ENCODE results near the gene KCNN1.
"Not testable (repeated sequence)": the region's sequence is repeated elsewhere in the genome, so short reads cannot be mapped to it uniquely, and the experiment has no call there.

KCNN1 gene
- 0.51 to 1.1 reads per million in 2 donors for total RNA-seq

DNA sequence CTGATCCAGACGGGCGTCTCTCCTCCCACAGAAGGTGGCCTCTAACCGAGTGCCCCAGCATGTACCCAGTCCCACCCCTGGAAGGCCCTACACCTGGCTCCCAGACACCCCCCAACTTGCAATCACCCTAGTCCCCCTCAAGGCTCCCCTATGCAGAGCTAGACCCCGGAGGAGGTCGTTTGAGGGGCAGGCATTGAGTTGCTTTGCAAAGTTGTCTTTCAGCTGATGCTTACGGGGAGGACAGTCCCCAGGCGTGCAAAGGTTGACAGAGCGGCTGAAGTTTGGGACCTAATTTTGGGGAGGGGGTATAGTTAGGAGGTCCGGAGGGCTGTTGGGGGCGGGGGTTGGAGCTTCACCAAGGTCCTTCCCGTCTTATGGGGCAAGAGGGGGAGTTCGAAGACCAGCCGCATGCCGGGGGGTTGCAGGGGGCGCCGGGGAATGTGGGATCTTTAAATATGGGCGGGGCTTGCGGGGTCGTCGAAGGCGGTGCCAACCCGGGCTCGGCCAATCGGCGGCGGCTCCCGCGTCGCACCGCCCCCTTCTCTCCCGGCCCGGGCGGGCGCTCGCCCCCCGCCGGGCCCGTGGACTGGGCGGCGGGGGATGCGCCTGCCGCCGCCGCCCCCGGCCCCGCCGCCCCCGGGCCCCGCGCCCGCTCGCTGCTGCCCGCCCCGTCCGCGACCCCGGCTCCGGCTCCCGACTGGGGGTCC lies at the start of gene KCNN1:
TSS of gene KCNN1 (plus strand) at position 558 of the 707 bp plus-strand sequence. CDS start 6,782 bp downstream, outside the sequence.
- DNase-seq, result no peak

DNA sequence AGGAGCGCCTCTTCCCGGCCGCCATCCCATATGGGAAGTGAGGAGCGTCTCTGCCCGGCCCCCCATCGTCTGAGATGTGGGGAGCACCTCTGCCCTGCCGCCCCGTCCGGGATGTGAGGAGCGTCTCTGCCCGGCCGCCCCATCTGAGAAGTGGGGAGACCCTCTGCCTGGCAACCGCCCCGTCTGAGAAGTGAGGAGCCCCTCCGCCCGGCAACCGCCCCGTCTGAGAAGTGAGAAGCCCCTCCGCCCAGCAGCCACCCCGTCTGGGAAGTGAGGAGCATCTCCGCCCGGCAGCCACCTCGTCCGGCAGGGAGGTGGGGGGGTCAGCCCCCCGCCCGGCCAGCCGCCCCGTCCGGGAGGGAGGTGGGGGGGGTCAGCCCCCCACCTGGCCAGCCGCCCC lies 48.8 kb upstream of the KCNN1 start:
- not testable (repeated sequence) for DNase-seq

DNA sequence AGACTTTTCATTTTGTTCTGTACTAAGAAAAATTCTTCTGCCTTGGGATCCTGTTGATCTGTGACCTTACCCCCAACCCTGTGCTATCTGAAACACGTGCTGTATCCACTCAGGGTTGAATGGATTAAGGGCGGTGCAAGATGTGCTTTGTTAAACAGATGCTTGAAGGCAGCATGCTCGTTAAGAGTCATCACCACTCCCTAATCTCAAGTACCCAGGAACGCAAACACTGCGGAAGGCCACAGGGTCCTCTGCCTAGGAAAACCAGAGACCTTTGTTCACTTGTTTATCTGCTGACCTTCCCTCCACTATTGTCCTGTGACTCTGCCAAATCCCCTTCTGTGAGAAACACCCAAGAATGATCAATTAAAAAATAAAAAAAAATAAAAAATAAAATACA lies 47.8 kb upstream of the KCNN1 start:
- DNase-seq, result not testable (repeated sequence)

DNA sequence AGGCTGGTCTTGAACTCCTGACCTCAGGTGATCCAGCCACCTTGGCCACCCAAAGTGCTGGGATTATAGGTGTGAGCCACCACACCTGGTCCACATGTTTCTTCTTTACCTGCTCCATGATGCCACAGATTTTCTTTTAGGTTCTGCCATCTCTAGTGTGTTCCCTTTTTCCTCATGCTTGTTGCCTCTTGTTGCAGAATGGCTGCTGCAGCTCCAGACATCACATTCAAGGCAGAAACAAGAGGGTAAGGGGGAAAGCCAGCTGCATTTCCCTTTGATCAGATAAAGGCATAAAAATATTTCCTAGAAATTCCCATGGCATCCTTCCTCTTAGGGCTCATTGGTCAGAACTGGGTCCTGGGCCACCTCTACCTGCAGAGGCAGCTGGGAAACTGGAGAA lies 46.4 kb upstream of the KCNN1 start:
- DNase-seq, result no peak

DNA sequence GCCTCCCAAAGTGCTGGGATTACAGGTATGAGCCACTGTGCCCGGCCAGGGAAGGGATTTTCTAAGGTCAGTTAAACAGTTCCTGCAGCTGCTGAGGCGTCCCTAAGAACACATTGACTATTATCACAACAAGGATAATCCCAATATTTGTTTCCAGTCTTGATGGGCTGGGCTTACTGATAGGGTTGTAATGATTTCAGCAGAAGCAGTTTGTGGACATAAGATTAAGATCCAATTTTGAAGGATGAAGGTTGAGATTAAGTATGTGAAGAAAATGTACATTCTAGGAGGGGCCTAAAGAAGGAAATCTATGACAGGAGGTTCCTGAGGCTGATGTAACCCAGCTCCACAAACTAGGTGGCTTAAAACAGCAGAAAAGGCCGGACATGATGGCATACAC lies 44.8 kb upstream of the KCNN1 start:
- DNase-seq, result no peak

DNA sequence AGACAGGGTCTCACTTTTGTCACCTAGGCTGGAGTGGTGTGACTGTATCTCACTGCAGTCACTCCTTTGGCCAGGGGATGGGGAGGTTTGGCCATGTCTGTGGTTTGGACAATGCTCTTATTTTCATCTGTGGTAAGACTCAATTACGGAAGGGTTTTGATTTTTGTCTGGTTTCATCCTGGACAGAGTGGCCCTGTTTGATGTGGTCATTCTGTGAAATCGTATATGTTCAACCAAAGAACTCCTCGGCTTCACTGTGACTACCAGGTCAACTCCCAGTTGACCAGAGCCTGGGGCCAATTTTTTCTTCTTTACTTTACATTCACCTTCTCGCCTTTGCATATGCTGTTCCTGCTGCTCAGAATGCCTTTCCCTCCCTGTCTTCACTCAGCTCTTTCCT lies 40.9 kb upstream of the KCNN1 start:
- no peak for DNase-seq

DNA sequence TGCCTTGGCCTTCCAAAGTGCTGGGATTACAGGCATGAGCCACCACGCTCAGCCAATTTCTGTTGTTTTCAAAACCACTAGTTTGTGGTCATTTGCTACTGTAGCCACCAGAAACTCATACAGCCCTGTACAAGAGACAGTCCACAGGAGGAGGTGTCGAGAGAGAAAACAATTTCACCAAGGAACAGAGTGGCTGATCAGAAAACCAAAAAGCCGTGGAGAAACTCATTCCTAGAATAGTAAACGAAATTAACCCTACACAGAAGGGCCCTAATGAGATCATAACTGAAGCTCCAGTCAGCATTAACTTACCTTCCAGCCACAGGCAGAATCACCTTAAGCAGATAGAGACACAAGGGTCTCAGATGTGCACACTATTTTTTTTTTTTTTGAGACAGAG lies 37.9 kb upstream of the KCNN1 start:
- DNase-seq, result no peak

DNA sequence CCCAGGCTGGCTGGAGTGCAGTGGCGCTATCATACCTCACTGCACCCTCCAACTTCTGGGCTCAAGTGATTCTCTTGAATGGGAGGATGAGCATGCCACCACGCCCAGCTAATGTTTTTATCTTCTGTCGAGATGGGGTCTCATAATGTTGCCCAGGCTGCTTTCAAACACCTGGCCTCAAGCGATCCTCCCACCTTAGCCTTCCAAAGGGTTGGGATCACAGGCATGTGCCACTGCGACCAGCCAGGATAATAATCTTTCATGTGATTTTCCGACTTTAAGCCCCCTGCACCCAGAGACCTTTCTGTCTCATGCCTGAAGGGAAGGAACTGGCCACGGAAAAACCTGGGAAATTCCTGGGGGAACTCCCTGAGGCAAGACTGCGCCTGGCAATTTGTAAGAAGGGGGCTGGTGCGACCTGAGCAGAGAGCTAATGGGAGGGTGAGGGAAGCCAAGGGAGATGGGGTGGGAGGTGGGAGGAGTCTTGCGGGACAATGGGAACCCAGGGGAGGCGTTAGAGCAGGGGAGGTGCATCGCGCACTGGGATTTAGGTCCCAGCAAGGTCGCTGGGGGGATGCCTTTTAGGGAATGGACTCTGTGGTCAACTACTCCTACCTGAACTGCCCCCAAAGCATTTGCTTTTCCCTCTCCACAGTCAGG lies 35.2 kb upstream of the KCNN1 start:
- no peak for DNase-seq

DNA sequence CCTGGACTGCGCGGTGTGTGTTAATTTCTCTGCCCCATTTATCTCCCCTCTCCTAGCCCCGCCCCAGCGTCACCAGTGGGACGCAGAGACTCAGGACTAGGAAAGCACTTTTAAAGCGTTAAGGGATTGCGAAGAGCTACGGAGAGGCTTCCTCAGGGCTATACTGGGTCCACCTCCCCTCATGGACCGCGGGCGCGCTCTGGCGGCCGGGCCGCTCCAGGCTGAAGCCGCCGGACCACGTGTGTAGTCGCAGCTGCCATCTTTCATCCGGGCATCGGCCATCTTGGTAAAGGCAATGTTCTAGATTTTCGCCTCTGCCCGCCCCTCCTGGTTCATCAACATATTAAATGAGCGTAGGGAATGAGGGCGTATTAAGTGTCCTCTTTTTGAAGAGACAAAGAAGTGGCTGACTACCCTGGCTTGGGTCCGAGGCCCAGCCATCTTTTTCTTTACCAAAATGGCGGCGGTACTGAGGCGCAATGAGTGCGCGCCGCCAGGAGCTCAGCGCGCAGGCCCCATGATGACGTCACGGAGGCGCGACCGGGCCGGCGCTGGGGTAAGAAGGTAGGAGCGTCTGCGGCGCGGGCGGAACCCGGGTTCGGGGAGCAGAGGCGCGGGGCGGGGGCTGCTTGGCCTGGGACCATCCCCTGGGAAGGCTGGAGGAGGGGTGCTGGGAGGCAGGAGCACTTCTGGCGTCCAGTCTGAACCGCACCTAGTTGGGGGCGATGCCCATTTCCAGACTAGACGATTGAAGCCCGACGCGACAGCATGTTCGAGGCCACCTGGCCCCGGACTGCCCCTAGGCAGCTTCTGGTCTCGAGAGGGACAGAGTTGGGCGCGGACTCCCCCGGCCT lies 34.2 kb upstream of the KCNN1 start, which contains the start of gene CCDC124:
TSS of gene CCDC124 (plus strand) at position 531 of the 854 bp plus-strand sequence. CDS start 3,406 bp downstream, outside the sequence.
- peak; percentile 85 for DNase-seq

DNA sequence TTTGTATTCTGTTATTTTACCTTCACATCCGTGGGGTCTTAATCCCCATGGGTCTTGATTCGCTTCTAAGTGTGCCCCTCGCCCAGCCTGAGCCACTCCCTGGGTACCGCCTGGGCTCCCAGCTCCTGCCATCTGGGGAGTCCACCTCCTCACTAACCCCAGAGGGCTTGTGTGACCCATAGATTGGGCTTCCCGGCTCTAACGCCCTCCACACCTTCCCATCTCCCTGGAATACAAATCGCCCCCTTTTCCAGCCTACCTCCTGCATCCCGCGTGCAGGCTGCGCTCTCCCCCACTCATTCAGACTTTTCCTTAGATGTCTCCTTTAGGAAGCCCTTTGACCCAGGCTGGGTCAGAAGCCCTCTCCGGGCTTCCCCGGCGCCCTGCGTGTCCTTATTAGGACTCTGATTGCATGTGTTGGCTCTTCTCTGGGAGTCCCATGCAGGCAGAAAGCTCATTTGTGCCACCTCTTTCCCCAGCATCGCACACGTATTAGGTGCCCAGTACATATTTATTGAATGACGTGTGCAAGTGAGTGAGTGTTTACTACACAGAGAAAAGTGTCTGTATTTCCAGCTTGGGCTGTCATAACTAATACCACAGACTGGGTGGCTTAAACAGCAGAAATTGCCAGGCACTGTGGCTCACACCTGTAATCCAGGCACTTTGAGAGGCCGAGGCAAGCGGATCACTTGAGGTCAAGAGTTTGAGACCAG lies 33.3 kb upstream of the KCNN1 start:
- DNase-seq, result no peak

DNA sequence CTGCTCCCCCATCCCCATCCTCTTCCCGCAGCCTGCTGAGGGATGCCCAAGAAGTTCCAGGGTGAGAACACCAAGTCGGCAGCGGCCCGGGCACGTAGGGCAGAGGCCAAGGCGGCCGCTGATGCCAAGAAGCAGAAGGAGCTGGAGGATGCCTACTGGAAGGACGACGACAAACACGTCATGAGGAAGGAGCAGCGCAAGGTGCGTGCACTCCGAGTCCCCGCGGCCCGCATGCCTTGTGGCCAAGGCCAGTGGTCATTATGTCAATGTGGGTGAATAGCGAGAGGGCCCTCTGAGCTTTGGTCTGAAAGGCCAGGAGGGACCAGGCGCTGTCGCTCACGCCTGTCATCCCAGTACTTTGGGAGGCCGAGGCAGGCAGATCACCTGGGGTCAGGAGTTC lies 30.5 kb upstream of the KCNN1 start:
- no peak for DNase-seq

DNA sequence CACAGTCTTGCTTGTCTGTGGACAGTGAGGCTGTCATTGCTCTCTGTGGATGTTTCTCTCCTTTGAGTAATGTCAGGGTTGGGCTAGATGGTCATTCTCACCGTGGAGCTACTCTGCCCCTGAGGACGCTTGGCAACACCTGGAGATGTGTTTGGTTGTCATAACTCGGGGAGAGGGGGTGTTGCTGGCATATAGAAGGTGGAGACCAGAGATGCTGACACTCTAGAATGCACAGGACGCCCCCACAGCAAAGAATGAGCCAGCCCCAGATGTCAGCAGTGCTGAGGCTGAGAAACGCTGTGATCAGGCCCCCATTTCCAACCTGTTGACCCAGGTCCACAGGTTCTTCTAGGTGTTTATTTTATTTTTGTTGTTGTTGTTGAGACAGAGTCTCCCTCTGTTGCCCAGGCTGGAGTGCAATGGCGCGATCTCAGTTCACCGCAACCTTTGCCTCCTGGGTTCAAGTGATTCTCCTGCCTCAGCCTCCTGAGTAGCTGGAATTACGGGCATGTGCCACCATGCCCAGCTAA lies 29.5 kb upstream of the KCNN1 start:
- no peak for DNase-seq

DNA sequence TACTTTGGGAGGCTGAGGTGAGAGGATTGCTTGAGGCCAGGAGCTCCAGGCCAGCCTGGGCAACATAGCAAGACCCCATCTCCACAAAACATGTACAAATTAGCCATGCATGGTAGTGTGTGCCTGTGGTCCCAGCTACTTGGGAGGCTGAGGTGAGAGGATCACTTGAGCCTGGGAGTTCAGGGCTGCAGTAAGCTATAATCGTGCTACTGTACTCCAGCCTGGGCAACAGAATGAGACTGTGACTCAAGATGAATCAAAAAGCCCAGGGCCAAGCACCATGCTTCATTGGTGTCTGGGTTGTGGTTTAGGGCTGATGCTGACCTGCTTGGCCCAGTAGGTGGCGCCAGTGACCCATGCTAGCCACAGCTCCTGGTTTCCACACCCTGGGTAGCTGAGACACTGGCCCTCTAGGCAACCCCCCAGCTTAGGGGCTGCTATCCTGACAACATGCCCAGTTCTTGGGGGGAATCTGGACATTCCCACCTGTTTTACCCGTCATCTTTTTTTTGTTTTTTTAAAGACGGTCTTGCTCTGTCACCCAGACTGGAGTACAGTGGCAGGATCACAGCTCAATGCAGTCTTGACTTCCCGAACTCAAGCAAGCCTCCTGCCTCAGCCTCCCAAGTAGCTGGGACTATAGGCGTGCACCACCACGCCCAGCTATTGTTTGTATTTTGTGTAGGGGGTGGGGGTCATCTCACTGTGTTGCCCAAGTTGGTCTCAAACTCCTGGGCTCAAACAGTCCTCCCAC lies 28.6 kb upstream of the KCNN1 start:
- DNase-seq, result no peak

DNA sequence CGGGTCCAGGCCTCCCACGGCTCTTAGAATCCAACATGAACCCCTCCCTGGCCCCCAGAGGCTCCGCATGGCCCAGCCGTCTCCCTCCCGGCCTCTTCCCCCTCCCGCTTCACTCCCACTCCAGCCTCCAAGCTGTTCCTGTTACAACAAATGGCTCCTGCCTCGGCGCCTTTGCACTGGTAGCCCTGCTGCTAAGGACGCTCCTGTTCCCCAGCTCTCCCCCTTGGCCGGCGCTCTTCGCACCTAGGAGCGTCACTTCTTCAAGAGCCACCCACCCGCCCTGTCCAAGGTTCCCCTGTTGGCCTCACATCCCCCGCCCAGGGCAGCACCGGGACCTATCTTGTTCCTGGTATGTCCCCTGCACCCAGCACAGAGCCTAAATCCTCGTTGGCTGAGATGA lies 24.7 kb upstream of the KCNN1 start:
- no peak for DNase-seq

DNA sequence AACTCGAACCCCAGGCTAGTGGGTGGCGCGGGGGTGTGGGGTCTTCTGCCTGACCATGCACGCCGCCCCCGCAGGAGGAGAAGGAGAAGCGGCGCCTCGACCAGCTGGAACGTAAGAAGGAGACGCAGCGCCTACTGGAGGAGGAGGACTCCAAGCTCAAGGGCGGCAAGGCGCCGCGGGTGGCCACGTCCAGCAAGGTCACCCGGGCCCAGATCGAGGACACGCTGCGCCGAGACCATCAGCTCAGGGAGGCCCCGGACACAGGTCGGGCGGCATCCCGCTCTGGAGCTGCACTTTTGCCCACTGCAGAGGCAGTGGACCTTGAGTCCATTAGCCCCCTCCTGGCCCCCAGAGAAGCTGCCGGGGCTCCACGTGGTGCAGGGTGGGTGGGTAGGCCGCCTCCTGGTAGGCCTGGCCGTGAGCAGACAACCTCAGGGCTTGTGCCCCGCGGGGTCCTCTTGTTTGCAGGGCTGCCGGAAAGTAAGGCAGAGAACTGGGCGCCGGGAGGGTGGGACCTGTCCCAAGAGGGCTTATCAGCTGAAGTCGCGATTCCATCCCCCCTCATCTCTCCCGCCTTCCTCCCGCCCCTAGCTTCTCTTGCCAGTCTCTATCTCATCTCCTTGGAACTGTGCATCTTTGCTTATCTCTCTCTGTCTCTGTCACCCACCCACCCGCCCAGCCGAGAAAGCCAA lies 24.2 kb upstream of the KCNN1 start:
- no peak for DNase-seq

DNA sequence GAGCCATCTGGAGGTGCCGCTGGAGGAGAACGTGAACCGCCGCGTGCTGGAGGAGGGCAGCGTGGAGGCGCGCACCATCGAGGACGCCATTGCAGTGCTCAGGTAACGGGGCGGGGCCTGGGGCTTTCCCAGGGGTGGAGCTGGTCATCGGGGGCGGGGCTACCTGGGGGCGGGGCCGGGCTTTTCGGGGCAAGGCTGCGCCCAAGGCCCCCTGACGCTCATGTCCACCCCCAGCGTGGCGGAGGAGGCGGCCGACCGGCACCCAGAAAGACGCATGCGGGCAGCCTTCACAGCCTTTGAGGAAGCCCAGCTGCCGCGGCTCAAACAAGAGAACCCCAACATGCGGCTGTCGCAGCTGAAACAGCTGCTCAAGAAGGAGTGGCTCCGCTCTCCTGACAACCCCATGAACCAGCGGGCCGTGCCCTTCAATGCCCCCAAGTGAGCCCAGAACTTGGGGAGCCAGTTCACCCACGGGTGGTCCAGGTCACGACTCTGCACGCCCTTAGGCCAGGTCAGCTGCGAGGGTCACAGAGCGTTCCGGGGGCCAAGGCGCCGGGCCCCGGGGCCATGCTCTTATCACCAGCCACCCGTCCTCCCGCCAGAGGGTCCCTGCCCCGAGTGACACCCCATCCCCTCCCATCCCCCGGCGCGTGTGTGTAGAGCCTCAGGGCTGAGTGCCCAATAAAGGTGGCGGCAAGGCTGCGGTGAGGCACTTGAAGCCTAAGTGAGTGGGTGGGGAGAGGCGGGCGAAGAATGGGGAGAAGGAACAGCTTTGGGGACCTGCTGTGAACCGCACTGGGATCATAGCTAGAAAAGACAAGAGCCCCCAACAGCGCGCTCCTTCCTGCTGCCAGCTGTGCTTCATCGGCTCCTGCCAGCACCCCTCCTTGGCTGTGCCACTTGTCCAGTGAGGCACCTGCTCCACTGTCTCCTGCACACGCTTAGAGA lies 23.4 kb upstream of the KCNN1 start:
- DNase-seq, result no peak

DNA sequence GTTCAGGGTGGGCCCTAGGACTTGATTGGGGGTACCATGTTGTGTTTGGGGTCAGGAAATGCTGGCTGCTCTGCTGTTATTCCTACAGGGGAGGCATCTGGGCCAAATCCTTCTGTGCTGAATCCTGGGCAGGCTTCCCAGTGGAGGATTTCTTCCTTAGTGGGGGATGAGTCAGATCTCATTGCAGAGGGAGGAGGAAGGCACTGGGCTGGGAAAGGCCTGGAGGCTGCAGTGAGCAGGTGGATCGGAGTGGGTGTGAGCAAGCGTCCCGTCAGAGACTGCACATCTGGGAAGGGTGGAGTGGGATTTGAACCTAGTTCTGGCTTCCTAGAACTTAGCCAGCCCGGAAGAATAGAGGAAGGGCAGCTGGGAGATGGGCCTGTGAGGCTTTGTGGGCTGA lies 22.6 kb upstream of the KCNN1 start:
- DNase-seq, result no peak

DNA sequence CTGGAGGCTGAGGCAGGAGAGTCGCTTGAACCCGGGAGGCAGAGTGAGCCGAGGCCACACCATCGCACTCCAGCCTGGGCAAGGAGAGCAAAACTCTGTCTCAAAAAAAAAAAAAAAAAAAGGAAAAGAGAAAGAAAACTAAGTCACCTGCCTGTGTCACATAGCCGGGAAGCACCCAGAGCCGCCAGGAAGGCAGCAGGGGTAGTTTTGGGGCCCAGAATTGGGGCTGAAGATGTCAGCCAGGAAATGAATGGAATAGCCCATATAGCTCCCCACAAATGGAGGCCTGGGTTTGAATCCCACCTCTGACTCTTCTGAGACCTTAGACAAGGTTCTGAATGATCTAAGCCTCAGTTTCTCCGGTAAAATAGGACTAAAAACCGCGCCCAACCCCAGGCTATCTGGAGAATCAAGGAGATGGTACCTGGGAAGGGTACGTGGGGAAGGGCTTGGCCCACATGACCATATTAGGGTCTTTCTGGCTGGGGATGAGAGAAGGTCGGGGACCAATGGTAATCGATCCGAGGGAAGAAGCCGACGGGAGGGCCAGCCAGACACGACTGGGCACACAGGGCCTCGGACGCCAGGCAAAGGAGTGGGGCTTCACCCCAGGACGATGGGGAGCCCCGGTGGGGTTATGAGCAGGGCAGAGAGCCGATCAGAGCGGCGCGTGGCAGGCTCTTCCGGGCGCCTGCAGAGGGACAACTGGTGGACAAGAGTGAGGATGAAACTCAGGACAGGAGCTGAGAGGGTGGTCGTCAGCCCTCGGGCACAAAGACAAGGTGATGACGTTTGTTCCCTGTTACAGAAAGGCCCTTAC lies 19.7 kb upstream of the KCNN1 start:
- DNase-seq, result no peak

Data from activated gamma-delta T cell (primary cell).